Fibroblast of upper back skin (primary cell): Measurements from ENCODE around the gene PEAR1.

Experiments used
- DNase-seq: peaks from one replicate; pipeline ENCODE4 v3.0.0-alpha.2; 2013

Gene PEAR1

GRCh38 chr1:156901966-156902915, 8.7 kb downstream of the PEAR1 start:
- DNase-seq: peak; percentile 86

- DNase-seq: no peak
These were observed 10.0 kb downstream of the PEAR1 start for GRCh38 chr1:156903328-156904091.

- no peak for DNase-seq
These were observed 10.9 kb downstream of the PEAR1 start for GRCh38 chr1:156904187-156904959.

- DNase-seq: no peak
These were observed 11.7 kb downstream of the PEAR1 start for GRCh38 chr1:156905176-156905575.

GRCh38 chr1:156905651-156906050, 12.1 kb downstream of the PEAR1 start:
- no peak for DNase-seq

GRCh38 chr1:156906206-156906906, 12.8 kb downstream of the PEAR1 start:
- no peak for DNase-seq

GRCh38 chr1:156908541-156908940, 15.0 kb downstream of the PEAR1 start:
- no peak for DNase-seq

GRCh38 chr1:156908955-156909354, 15.4 kb downstream of the PEAR1 start:
- DNase-seq: no peak

- DNase-seq: no peak
These were observed 16.2 kb downstream of the PEAR1 start for GRCh38 chr1:156909671-156910070.

- DNase-seq: no peak
These were observed 16.8 kb downstream of the PEAR1 start for GRCh38 chr1:156910309-156910782.

GRCh38 chr1:156911577-156912298, 18.2 kb downstream of the PEAR1 start:
- DNase-seq: peak; percentile 56

GRCh38 chr1:156912310-156912709, 18.8 kb downstream of the PEAR1 start:
- DNase-seq: no peak

GRCh38 chr1:156912861-156913808, 19.6 kb downstream of the PEAR1 start:
- DNase-seq: no peak

- DNase-seq: no peak
These were observed 20.4 kb downstream of the PEAR1 start for GRCh38 chr1:156913809-156914387.

- peak; percentile 79 for DNase-seq
These were observed 20.9 kb downstream of the PEAR1 start for GRCh38 chr1:156914440-156914856.

- peak; percentile 73 for DNase-seq
These were observed 26.9 kb downstream of the PEAR1 start, which contains the start of gene LRRC71 for GRCh38 chr1:156920233-156921052. Gene LRRC71 (plus strand): TSS chr1:156920632. CDS start chr1:156920804, 172 bp downstream.

- no peak for DNase-seq
These were observed 27.6 kb downstream of the PEAR1 start for GRCh38 chr1:156921053-156921529.

GRCh38 chr1:156922986-156923669, 29.6 kb downstream of the PEAR1 start:
- DNase-seq: no peak
